Keratinocyte (primary cell): ENCODE results near the gene ROCK1. TPM values are rescaled to one million over a fixed set of nuclear protein-coding genes. Genes with fewer than 3 reads are reported as not detected.

Experiments
- DNase-seq: peaks from one replicate; pipeline ENCODE4 v3.0.0-alpha.2; 2011; ENCODE audit warnings: low read depth, missing footprints, low spot score
- FAIRE-seq: peaks from 2 replicates; lab custom pipeline; 2011; peaks lifted over from hg19 to GRCh38; lab: Jason Lieb, UNC
- H2AFZ ChIP-seq: 2 replicates; pipeline ENCODE4 v1.6.0; 2012; ENCODE audit warnings: low read length, control low read depth, inconsistent platforms; ENCODE audit not compliant: control insufficient read depth
- H3K27ac ChIP-seq: 2 replicates; pipeline ENCODE4 v1.5.1; 2011; ENCODE audit warnings: low read length; ENCODE audit not compliant: control insufficient read depth, insufficient read depth
- H3K27me3 ChIP-seq: 3 replicates; pipeline ENCODE4 v1.6.0; 2011; ENCODE audit warnings: low read length; ENCODE audit not compliant: control insufficient read depth, insufficient read depth; ENCODE audit errors: extremely low read depth
- H3K36me3 ChIP-seq, 2 experiments: 2 replicates in 1 of 2; 3 replicates in 1 of 2; pipeline ENCODE4 v1.5.1; 2011; ENCODE audit warnings: low read length in 2 of 2, mild to moderate bottlenecking in 1 of 2; ENCODE audit not compliant: control insufficient read depth in 2 of 2, insufficient read depth in 2 of 2; ENCODE audit errors: extremely low read depth in 1 of 2
- H3K4me1 ChIP-seq: 3 replicates; pipeline ENCODE4 v1.5.1; 2011; ENCODE audit warnings: low read length; ENCODE audit not compliant: control insufficient read depth, insufficient read depth; ENCODE audit errors: extremely low read depth
- H3K4me2 ChIP-seq: 3 replicates; pipeline ENCODE4 v1.6.0; 2011; ENCODE audit warnings: low read depth, low read length; ENCODE audit not compliant: control insufficient read depth, insufficient read depth; ENCODE audit errors: extremely low read depth
- H3K4me3 ChIP-seq, 3 experiments: fragments of 200-600 bp in 1 of 3; sonication (generic) in 1 of 3; 2 replicates in 2 of 3; 3 replicates in 1 of 3; pipeline ENCODE4 v1.5.1; 2011 to 2016; ENCODE audit warnings: low read length in 3 of 3, mild to moderate bottlenecking in 3 of 3, control low read depth in 2 of 3, inconsistent platforms in 1 of 3, low read depth in 1 of 3, mixed read lengths in 1 of 3, mixed run types in 1 of 3, moderate library complexity in 1 of 3; ENCODE audit not compliant: control insufficient read depth in 2 of 3, insufficient read depth in 2 of 3; ENCODE audit errors: extremely low read depth in 1 of 3
- H3K79me2 ChIP-seq: 2 replicates; pipeline ENCODE4 v1.6.0; 2012; ENCODE audit warnings: low read length; ENCODE audit not compliant: control insufficient read depth, insufficient read depth
- H3K9ac ChIP-seq: 3 replicates; pipeline ENCODE4 v1.6.0; 2011; ENCODE audit warnings: low read length; ENCODE audit not compliant: control insufficient read depth, insufficient read depth; ENCODE audit errors: extremely low read depth
- H3K9me1 ChIP-seq: 3 replicates; pipeline ENCODE4 v1.6.0; 2011; ENCODE audit warnings: low read length; ENCODE audit not compliant: control insufficient read depth, insufficient read depth; ENCODE audit errors: extremely low read depth
- H3K9me3 ChIP-seq: 2 replicates; pipeline ENCODE4 v1.5.1; 2012; ENCODE audit warnings: low read depth, low read length; ENCODE audit not compliant: control insufficient read depth
- H4K20me1 ChIP-seq: 3 replicates; pipeline ENCODE4 v1.6.0; 2011; ENCODE audit warnings: low read length; ENCODE audit not compliant: control insufficient read depth, insufficient read depth; ENCODE audit errors: extremely low read depth
- CTCF ChIP-seq, 3 experiments: IDR thresholded peaks in 1 of 3; conservative IDR thresholded peaks in 1 of 3; optimal IDR thresholded peaks in 1 of 3; 2 replicates in 2 of 3; 3 replicates in 1 of 3; pipeline versions ENCODE3 to v1.5.1; 2011; ENCODE audit warnings: low read length in 3 of 3, mild to moderate bottlenecking in 3 of 3, moderate library complexity in 2 of 3, control low read depth in 1 of 3, inconsistent platforms in 1 of 3; ENCODE audit not compliant: insufficient read depth in 2 of 3; ENCODE audit errors: extremely low read depth in 1 of 3
- EZH2 ChIP-seq: IDR thresholded peaks from one replicate; pipeline ENCODE4 v1.6.1; 2012; ENCODE audit warnings: inconsistent platforms, mild to moderate bottlenecking, low read length, moderate library complexity
- dilution Hi-C: fragments of 300-500 bp; cut with MboI; formaldehyde crosslinking; loops from one replicate; pipeline ENCODE4 v1.7.0; 2020; ENCODE audit warnings: low sequenced_read_pairs; ENCODE audit not compliant: extremely low pct_ligation_motif_present
- polyA plus RNA-seq, 5 experiments: library from polyadenylated mRNA; depleted of rRNA in 3 of 5; stranded (reverse) in 3 of 5; stranded (forward) in 1 of 5; unstranded in 1 of 5; fragments of >200 nt; gene quantifications; 1 replicate in 1 of 5; 2 replicates in 3 of 5; 3 replicates in 1 of 5; pipeline versions ENCODE4 v1.2.1 to v1.2.3, GENCODE V29; 2011 to 2012; ENCODE audit warnings: missing spikeins in 2 of 5, low read depth in 1 of 5, low replicate concordance in 1 of 5

ROCK1 gene
- polyA plus RNA-seq, 1 donor (not counting 4 experiments of a cell fraction or from before 2014, with no cell fraction given): 25.9 TPM

DNA sequence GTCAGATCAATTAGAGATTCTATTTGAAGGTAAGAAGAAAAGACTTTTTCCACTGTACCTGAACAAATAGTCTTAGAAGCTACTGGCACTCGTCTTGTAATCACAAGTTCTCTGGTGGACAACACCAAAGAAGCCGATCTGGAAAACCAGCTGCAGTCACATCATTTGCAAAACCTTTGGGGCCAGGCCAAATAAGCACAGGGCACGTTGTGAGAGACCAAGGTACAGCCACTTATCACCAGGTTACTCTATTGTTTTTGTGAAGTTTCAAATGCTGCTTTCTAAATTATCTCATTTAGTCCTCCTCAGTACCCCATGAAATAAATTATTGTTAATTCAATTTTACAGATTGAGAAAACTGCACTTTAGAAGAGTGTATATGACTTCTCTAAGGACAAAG lies 18.5 kb downstream of the ROCK1 start:
- Histone ChIP-seq H3K27ac (no peak overlapping the region), H3K9me1 (no peaks in the 10 kb centered on the region), H4K20me1 (peaks cover 11% of the 10 kb centered on the region), H3K4me2 (no peak overlapping the region), H3K9me3 (no peaks in the 10 kb centered on the region), H3K4me1 (no peaks in the 10 kb centered on the region), H3K79me2 (peaks cover 95% of the 10 kb centered on the region), H3K27me3 (no peaks in the 10 kb centered on the region), H3K4me3 (no peak overlapping the region), H3K36me3 (no peaks in the 10 kb centered on the region), H2AFZ (no peak overlapping the region), H3K9ac (no peak overlapping the region)
- no peak for FAIRE-seq
- TF ChIP-seq EZH2 (no peak), CTCF (optimal IDR thresholded peaks at IDR 0.05 in 1 of 3, IDR thresholded peaks at IDR 0.05 in 1 of 3, conservative IDR thresholded peaks at IDR 0.05 in 1 of 3; ENCODE audit: extremely low read depth in 1 of 3, insufficient read depth in 2 of 3, low read length in 3 of 3) (no peak)
- dilution Hi-C loops: no loop called here
- no peak for DNase-seq

DNA sequence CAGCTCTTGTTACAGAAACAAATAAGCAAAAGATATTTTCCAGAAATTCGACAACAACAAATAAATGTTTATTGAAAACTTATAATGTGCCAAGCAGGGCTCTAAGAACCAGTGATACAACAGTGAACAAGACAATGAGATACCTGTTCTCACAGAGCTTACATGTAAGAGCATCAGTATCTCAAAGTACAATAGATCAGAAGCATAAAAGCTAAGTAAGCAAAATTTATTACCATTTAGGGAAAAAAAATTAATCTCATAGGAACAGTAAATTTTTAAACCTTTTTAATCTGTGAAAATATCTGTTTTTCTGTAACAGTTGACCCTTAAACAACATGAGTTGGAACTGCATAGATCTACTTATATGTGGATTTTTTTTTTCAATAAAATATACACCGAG lies 20.9 kb downstream of the ROCK1 start:
- DNase-seq: no peak
- dilution Hi-C loops: no loop called here
- peaks cover 17% of the 10 kb centered on the region for H4K20me1 ChIP-seq
- no peak for TF ChIP-seq EZH2
- TF ChIP-seq CTCF (optimal IDR thresholded peaks at IDR 0.05 in 1 of 3, IDR thresholded peaks at IDR 0.05 in 1 of 3, conservative IDR thresholded peaks at IDR 0.05 in 1 of 3; ENCODE audit: extremely low read depth in 1 of 3, insufficient read depth in 2 of 3, low read length in 3 of 3): no peak
- no peak overlapping the region for H3K4me3 ChIP-seq
- no peak overlapping the region for H3K4me2 ChIP-seq
- H3K27ac ChIP-seq: no peak overlapping the region
- H3K79me2 ChIP-seq: peaks cover 97% of the 10 kb centered on the region
- H3K9me1 ChIP-seq: no peaks in the 10 kb centered on the region
- H3K36me3 ChIP-seq: no peaks in the 10 kb centered on the region
- no peak for FAIRE-seq
- H3K9me3 ChIP-seq: no peaks in the 10 kb centered on the region
- H2AFZ ChIP-seq: no peak overlapping the region
- H3K27me3 ChIP-seq: no peaks in the 10 kb centered on the region
- H3K9ac ChIP-seq: no peak overlapping the region
- no peaks in the 10 kb centered on the region for H3K4me1 ChIP-seq
